Effector CD8-positive, alpha-beta T cell (primary cell): ENCODE data around the gene GUCA2B.

Source experiments
- DNase-seq: peaks from one replicate; lab custom pipeline; 2025; lab: John Stamatoyannopoulos, UW

Gene GUCA2B

GRCh38 chr1:42184616-42185015 lies 31.4 kb downstream of the GUCA2B start:
- DNase-seq: no peak

- no peak for DNase-seq
These were observed 32.9 kb downstream of the GUCA2B start for GRCh38 chr1:42186152-42186551.

GRCh38 chr1:42189931-42190853 lies 37.0 kb downstream of the GUCA2B start:
- no peak for DNase-seq

GRCh38 chr1:42191319-42191718 lies 38.1 kb downstream of the GUCA2B start:
- DNase-seq: no peak

GRCh38 chr1:42192106-42192505 lies 38.9 kb downstream of the GUCA2B start:
- DNase-seq: no peak

GRCh38 chr1:42195841-42196240 lies 42.6 kb downstream of the GUCA2B start:
- no peak for DNase-seq

- no peak for DNase-seq
These were observed 45.0 kb downstream of the GUCA2B start for GRCh38 chr1:42198251-42198650.

- DNase-seq: no peak
These were observed 48.8 kb downstream of the GUCA2B start for GRCh38 chr1:42201986-42202385.
